HCT116 (cell line): Measurements from ENCODE around the gene RASGRF2.

Experiments used
- ATF3 ChIP-seq: IDR thresholded peaks from 2 replicates; pipeline ENCODE4 v1.6.1; 2012
- CEBPB ChIP-seq: IDR thresholded peaks from 2 replicates; pipeline ENCODE4 v1.6.1; 2012; ENCODE audit warnings: low read depth
- CTCF ChIP-seq, 3 experiments: fragments of 200-600 bp in 1 of 3; sonication (generic) in 1 of 3; IDR thresholded peaks in 2 of 3; conservative IDR thresholded peaks in 1 of 3; 2 replicates each; pipeline ENCODE4 v1.5.1; 2012 to 2017; ENCODE audit warnings: low read depth in 2 of 3, low read length in 2 of 3, antibody characterized with exemption in 1 of 3, borderline replicate concordance in 1 of 3, control low read depth in 1 of 3, mild to moderate bottlenecking in 1 of 3, mixed read lengths in 1 of 3, mixed run types in 1 of 3, moderate library complexity in 1 of 3; ENCODE audit not compliant: insufficient read depth in 1 of 3
- EZH2 ChIP-seq: fragments of 200-600 bp; sonication (generic); IDR thresholded peaks from 2 replicates; pipeline ENCODE4 v1.6.1; 2017; ENCODE audit warnings: antibody characterized with exemption, mixed run types
- MAX ChIP-seq: IDR thresholded peaks from 2 replicates; pipeline ENCODE4 v1.6.1; 2012
- POLR2A ChIP-seq: IDR thresholded peaks from 2 replicates; pipeline ENCODE4 v1.7.0; 2011; ENCODE audit warnings: borderline replicate concordance; ENCODE audit not compliant: insufficient read depth, insufficient read length; ENCODE audit errors: extremely low read depth
- RAD21 ChIP-seq: IDR thresholded peaks from 2 replicates; pipeline ENCODE4 v1.6.1; 2012; ENCODE audit warnings: low read depth, mild to moderate bottlenecking
- REST ChIP-seq: IDR thresholded peaks from 2 replicates; pipeline ENCODE4 v1.6.1; 2012; ENCODE audit warnings: low read depth
- SRF ChIP-seq: IDR thresholded peaks from 2 replicates; pipeline ENCODE4 v1.6.1; 2012; ENCODE audit warnings: low read depth
- YY1 ChIP-seq: IDR thresholded peaks from 2 replicates; pipeline ENCODE4 v1.6.1; 2011; ENCODE audit warnings: low read length, low read depth, moderate library complexity, mild to moderate bottlenecking; ENCODE audit not compliant: insufficient replicate concordance; ENCODE audit errors: extremely low read depth
- ZNF274 ChIP-seq: fragments of 200-500 bp; sonication (Bioruptor generic); IDR thresholded peaks from 2 replicates; pipeline ENCODE4 v1.6.1; 2014; ENCODE audit warnings: mild to moderate bottlenecking, low read depth, low read length, inconsistent platforms

GRCh38 chr5:81069990-81070389 lies 109.8 kb downstream of the RASGRF2 start:
- TF ChIP-seq CTCF (IDR thresholded peaks at IDR 0.05 in 2 of 3, conservative IDR thresholded peaks at IDR 0.05 in 1 of 3; ENCODE audit: borderline replicate concordance in 1 of 3, insufficient read depth in 1 of 3, low read depth in 2 of 3, low read length in 2 of 3), result no peak
- no peak for TF ChIP-seq YY1
- no peak for TF ChIP-seq EZH2
- TF ChIP-seq ZNF274, result no peak
- TF ChIP-seq MAX, result no peak
- TF ChIP-seq REST, result no peak
- no peak for TF ChIP-seq POLR2A
- no peak for TF ChIP-seq SRF
- TF ChIP-seq CEBPB, result no peak
- TF ChIP-seq ATF3, result no peak
- TF ChIP-seq RAD21, result no peak
